ENCODE results near the gene YWHAG.
"Not testable (repeated sequence)": the region's sequence is repeated elsewhere in the genome, so short reads cannot be mapped to it uniquely, and the experiment has no call there.

YWHAG gene

GRCh38 chr7:76369018-76369417, 10.2 kb upstream of the YWHAG start:
- TF ChIP-seq, protein P1, sequence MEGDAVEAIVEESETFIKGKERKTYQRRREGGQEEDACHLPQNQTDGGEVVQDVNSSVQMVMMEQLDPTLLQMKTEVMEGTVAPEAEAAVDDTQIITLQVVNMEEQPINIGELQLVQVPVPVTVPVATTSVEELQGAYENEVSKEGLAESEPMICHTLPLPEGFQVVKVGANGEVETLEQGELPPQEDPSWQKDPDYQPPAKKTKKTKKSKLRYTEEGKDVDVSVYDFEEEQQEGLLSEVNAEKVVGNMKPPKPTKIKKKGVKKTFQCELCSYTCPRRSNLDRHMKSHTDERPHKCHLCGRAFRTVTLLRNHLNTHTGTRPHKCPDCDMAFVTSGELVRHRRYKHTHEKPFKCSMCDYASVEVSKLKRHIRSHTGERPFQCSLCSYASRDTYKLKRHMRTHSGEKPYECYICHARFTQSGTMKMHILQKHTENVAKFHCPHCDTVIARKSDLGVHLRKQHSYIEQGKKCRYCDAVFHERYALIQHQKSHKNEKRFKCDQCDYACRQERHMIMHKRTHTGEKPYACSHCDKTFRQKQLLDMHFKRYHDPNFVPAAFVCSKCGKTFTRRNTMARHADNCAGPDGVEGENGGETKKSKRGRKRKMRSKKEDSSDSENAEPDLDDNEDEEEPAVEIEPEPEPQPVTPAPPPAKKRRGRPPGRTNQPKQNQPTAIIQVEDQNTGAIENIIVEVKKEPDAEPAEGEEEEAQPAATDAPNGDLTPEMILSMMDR (IDR thresholded peaks at IDR 0.05; ENCODE audit: insufficient read depth, low read length, missing control alignments), result no peak
- no peak overlapping the region for H3K4me3 ChIP-seq (ENCODE audit: low read depth, low read length)
- no peak for DNase-seq (ENCODE audit: low read depth, low spot score)
- CTCF ChIA-PET, result interaction anchor here (0.9 to 3.6 kb wide), 2 partner anchors 9 to 10 kb away, joined by 3 to 20 read pairs; partner anchors contain the start of gene YWHAG
- POLR2A ChIA-PET, result no interaction called here

DNA sequence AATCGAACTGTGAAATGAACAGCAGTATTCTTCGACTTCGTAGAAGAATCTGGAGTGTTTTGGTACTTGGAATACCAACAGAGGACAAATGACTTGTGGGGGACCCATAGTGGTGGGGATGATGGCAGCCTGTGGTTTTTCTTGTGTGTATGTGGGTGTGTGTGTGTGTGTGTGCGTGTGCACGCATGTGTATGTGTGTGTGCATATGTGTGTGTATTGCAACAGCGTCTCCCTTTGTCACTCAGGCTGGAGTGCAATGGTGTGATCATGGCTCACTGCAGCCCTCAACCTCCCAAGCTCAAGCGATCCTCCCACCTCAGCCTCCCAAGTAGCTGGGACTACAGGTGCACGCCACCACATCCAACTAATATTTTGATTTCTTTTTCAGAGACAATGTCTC, 9.4 kb upstream of the YWHAG start:
- no peak overlapping the region for H3K4me3 ChIP-seq (ENCODE audit: low read depth, low read length)
- DNase-seq (ENCODE audit: low read depth, low spot score), result no peak
- CTCF ChIA-PET, result interaction anchor here (0.9 to 3.6 kb wide), 2 partner anchors 9 to 10 kb away, joined by 3 to 20 read pairs; partner anchors contain the start of gene YWHAG
- POLR2A ChIA-PET, result no interaction called here
- TF ChIP-seq, protein P1 (IDR thresholded peaks at IDR 0.05; ENCODE audit: insufficient read depth, low read length, missing control alignments), result no peak

- ChIA-PET POLR2A (interaction anchor here (1.0 kb wide), 1 partner anchor 41 kb away, joined by 3 read pairs; no protein-coding TSS in a partner anchor), CTCF (interaction anchor here (1.0 to 1.5 kb wide), 3 partner anchors 9 to 46 kb away, joined by 3 to 5 read pairs (median 4); no protein-coding TSS in a partner anchor)
- TF ChIP-seq, protein P1 (IDR thresholded peaks at IDR 0.05; ENCODE audit: insufficient read depth, low read length, missing control alignments), result no peak
- DNase-seq (ENCODE audit: low read depth, low spot score), result no peak
- no peak overlapping the region for H3K4me3 ChIP-seq (ENCODE audit: low read depth, low read length)
These were observed 5.4 kb upstream of the YWHAG start for GRCh38 chr7:76364198-76364584.

DNA sequence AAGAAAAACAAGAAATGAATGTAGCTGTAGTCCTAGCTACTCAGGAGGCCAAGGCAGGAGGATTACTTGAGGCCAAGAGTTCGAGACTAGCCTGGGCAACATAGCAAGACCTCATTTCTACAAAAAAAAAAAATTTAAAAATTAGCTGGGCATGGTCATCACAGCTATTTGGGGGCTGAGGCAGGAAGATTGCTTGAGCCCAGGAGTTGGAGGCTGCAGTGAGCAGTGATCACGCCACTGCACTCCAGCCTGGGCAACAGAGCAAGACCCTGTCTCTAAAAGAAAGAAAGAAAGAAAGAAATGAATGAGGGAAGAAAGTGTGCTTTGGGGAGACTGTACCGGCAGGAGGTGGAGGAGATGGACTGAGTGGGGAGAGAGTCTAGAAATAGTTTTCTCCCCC, 5.0 kb upstream of the YWHAG start:
- CTCF ChIA-PET, result interaction anchor here (1.5 kb wide), 1 partner anchor 10 kb away, joined by 5 read pairs; no protein-coding TSS in a partner anchor
- POLR2A ChIA-PET; H3K4me3 ChIP-seq (ENCODE audit: low read depth, low read length); DNase-seq (ENCODE audit: low read depth, low spot score): not testable (repeated sequence)

DNA sequence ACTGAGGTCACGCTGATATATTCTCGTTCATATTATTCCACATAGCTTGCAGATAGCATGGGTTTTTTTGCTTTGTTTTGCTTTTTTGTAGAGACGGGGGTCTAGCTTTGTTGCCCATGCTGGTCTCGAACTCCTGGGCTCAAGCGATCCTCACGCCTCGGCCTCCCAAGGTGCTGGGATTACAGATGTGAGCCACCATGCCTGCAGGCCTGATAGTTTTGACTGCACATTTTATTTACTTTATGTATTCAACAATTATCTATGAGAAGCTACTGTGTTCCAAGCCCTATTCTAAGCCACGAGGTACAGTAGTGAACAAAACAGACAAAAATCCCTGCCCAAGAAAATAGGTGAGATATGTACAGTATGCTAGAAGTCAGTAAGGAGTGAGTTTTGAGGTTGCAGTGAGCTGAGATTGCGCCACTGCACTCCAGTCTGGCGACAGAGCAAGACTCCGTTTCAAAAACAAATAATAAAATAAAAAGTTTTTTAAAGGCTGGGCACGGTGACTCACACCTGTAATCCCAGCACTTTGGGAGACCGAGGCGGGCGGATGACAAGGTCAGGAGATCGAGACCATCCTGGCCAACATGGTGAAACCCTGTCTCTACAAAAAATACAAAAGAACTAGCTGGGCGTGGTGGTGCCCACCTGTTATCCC, 1.3 kb upstream of the YWHAG start:
- POLR2A ChIA-PET, result interaction anchor here (0.5 to 0.7 kb wide), 3 partner anchors 9 to 494 kb away, joined by 3 to 4 read pairs (median 4); no protein-coding TSS in a partner anchor
- TF ChIP-seq, protein P1 (IDR thresholded peaks at IDR 0.05; ENCODE audit: insufficient read depth, low read length, missing control alignments), result no peak
- CTCF ChIA-PET, result interaction anchor here (0.7 to 2.6 kb wide), 9 partner anchors 9 to 182 kb away, joined by 3 to 20 read pairs (median 5); no protein-coding TSS in a partner anchor
- no peak for DNase-seq (ENCODE audit: low read depth, low spot score)
- no peak overlapping the region for H3K4me3 ChIP-seq (ENCODE audit: low read depth, low read length)

GRCh38 chr7:76359111-76359977, 553 bp upstream of the YWHAG start:
- H3K4me3 ChIP-seq (ENCODE audit: low read depth, low read length), result peak overlapping the region; percentile 96
- TF ChIP-seq, protein P1 (IDR thresholded peaks at IDR 0.05; ENCODE audit: insufficient read depth, low read length, missing control alignments), result peak; percentile 84
- DNase-seq (ENCODE audit: low read depth, low spot score), result peak; percentile 93
- ChIA-PET POLR2A (interaction anchor here (0.6 to 1.5 kb wide), 7 partner anchors 9 to 493 kb away, joined by 3 to 4 read pairs (median 3); no protein-coding TSS in a partner anchor), CTCF (interaction anchor here (0.7 to 2.6 kb wide), 10 partner anchors 8 to 181 kb away, joined by 3 to 20 read pairs (median 4); no protein-coding TSS in a partner anchor)
